Endothelial cell of umbilical vein (primary cell): ENCODE results near the gene IL9. TPM values are rescaled to one million over a fixed set of nuclear protein-coding genes. Genes with fewer than 3 reads are reported as not detected.

Source experiments
- BruUV-seq: library from RNA; stranded (reverse); fragments of 400-500 nt; replicated peaks from 2 replicates; lab custom pipeline; 2021; lab: Mats Ljungman, UMichigan
- CTCF ChIA-PET: fragments of 300-600, 350-600 bp; sonication (Branson Sonifier 250); formaldehyde crosslinking; loops from one replicate; lab custom pipeline; 2021; ENCODE audit warnings: antibody characterized with exemption, inconsistent platforms; lab: Charles Lee
- POLR2A ChIA-PET: fragments of 300-600, 350-600 bp; sonication (Branson Sonifier 250); formaldehyde crosslinking; loops from one replicate; lab custom pipeline; 2021; ENCODE audit warnings: antibody characterized with exemption, inconsistent platforms; lab: Charles Lee
- DNase-seq: peaks from one replicate; pipeline ENCODE4 v3.0.0-alpha.2; 2011; ENCODE audit warnings: low read depth, low spot score
- FAIRE-seq: peaks from 2 replicates; lab custom pipeline; 2011; peaks lifted over from hg19 to GRCh38; lab: Jason Lieb, UNC
- H2AFZ ChIP-seq: 2 replicates; pipeline ENCODE4 v1.6.0; 2012; ENCODE audit warnings: low read depth, low read length, control low read depth, inconsistent platforms
- H3K27ac ChIP-seq: 2 replicates; pipeline ENCODE4 v1.5.1; 2011; ENCODE audit warnings: low read depth, mild to moderate bottlenecking, control low read depth, low read length, moderate library complexity; ENCODE audit not compliant: insufficient read depth
- H3K27me3 ChIP-seq, 2 experiments: 2 replicates each; pipeline versions ENCODE4 v1.6.0 to v1.6.1; 2011; ENCODE audit warnings: low read length in 2 of 2, mixed read lengths in 1 of 2; ENCODE audit not compliant: control insufficient read depth in 2 of 2, insufficient read depth in 2 of 2
- H3K36me3 ChIP-seq, 2 experiments: 2 replicates in 1 of 2; 3 replicates in 1 of 2; pipeline ENCODE4 v1.5.1; 2011; ENCODE audit warnings: low read length in 2 of 2, mild to moderate bottlenecking in 1 of 2, moderate library complexity in 1 of 2; ENCODE audit not compliant: control insufficient read depth in 2 of 2, insufficient read depth in 2 of 2; ENCODE audit errors: extremely low read depth in 1 of 2
- H3K4me1 ChIP-seq: 3 replicates; pipeline ENCODE4 v1.5.1; 2011; ENCODE audit warnings: mild to moderate bottlenecking, low read length; ENCODE audit not compliant: control insufficient read depth, insufficient read depth; ENCODE audit errors: extremely low read depth
- H3K4me2 ChIP-seq: 2 replicates; pipeline ENCODE4 v1.6.1; 2011; ENCODE audit warnings: low read length, control low read depth, mixed read lengths; ENCODE audit not compliant: insufficient read depth
- H3K4me3 ChIP-seq, 3 experiments: fragments of 200-600 bp in 1 of 3; sonication (generic), shearing (Covaris generic) in 1 of 3; replicated peaks in 1 of 3; 2 replicates each; pipeline ENCODE4 v1.5.1; 2011 to 2016; ENCODE audit warnings: control low read depth in 3 of 3, low read length in 3 of 3, mild to moderate bottlenecking in 2 of 3, inconsistent platforms in 1 of 3, low read depth in 1 of 3, moderate library complexity in 1 of 3; ENCODE audit not compliant: insufficient read depth in 1 of 3
- H3K79me2 ChIP-seq: 2 replicates; pipeline ENCODE4 v1.6.0; 2012; ENCODE audit warnings: low read length, inconsistent platforms; ENCODE audit not compliant: control insufficient read depth, insufficient read depth
- H3K9ac ChIP-seq: replicated peaks from 2 replicates; pipeline ENCODE3; 2011; ENCODE audit warnings: low read length, control low read depth; ENCODE audit not compliant: insufficient read depth; ENCODE audit errors: extremely low read depth
- H3K9me1 ChIP-seq: replicated peaks from 3 replicates; pipeline ENCODE4 v1.6.0; 2011; ENCODE audit warnings: mild to moderate bottlenecking, low read length; ENCODE audit not compliant: control insufficient read depth, insufficient read depth; ENCODE audit errors: extremely low read depth
- H3K9me3 ChIP-seq: replicated peaks from 2 replicates; pipeline ENCODE4 v1.5.1; 2012; ENCODE audit warnings: low read length, inconsistent platforms; ENCODE audit not compliant: control insufficient read depth, insufficient read depth
- H4K20me1 ChIP-seq: replicated peaks from 2 replicates; pipeline ENCODE3; 2011; ENCODE audit warnings: mild to moderate bottlenecking, low read length; ENCODE audit not compliant: control insufficient read depth, insufficient read depth; ENCODE audit errors: extremely low read depth
- POLR2A ChIP-seq: IDR thresholded peaks from 2 replicates; pipeline ENCODE4 v1.6.1; 2012; ENCODE audit warnings: low read depth, mild to moderate bottlenecking, control low read depth, low read length
- dilution Hi-C: fragments of 300-500 bp; cut with MboI; formaldehyde crosslinking; loops from one replicate; pipeline ENCODE4 v1.15.0; 2019; ENCODE audit warnings: low sequenced_read_pairs; ENCODE audit not compliant: extremely low pct_ligation_motif_present
- intact Hi-C: fragments of 100-400 bp; cut with micrococcal nuclease; formaldehyde crosslinking; loops from one replicate; pipeline ENCODE4 v1.10.0; 2022
- polyA plus RNA-seq, 4 experiments: library from polyadenylated mRNA; depleted of rRNA in 3 of 4; stranded (reverse) in 3 of 4; unstranded in 1 of 4; fragments of >200 nt; gene quantifications; 2 replicates each; pipeline versions ENCODE4 v1.2.1 to v1.2.3, GENCODE V29; 2011 to 2012; ENCODE audit warnings: missing spikeins in 1 of 4
- total RNA-seq: library from RNA; stranded (reverse); gene quantifications from 2 replicates; pipeline ENCODE4 v1.2.3, GENCODE V29; 2021
- TF ChIP-seq, protein P1 (sequence below): IDR thresholded peaks from 2 replicates; pipeline ENCODE4 v1.6.1; 2011; ENCODE audit not compliant: insufficient read depth, insufficient read length

The IL9 gene
- total and polyA plus RNA-seq, 2 donors (not counting 3 experiments of a cell fraction or from before 2014, with no cell fraction given) = not detected

DNA sequence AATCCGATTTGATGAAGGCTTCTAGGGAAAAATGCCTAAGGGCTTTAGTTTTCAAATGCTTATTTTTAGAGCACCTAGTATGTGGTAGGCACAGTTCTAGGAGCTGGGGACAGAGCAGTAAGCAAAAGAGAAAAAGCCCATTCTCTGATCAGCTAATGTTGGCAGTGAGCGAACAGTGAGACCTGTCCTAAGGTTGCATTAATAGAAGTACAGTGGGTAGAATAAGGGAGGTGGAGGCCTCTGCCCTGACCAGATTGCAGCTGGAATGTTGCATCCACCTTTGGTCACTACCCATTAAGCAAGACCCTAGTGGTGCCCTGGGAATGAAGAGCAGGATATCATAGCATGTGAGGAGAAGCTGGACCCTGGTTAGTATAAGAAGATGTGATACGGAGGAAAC, 20.1 kb downstream of the IL9 start:
- Histone ChIP-seq H3K9me1 (no peaks in the 10 kb centered on the region), H3K4me1 (no peaks in the 10 kb centered on the region), H3K4me3 (no peak overlapping the region), H3K79me2 (no peaks in the 10 kb centered on the region), H4K20me1 (no peaks in the 10 kb centered on the region), H3K36me3 (no peaks in the 10 kb centered on the region), H3K9me3 (no peaks in the 10 kb centered on the region), H3K4me2 (no peak overlapping the region), H3K9ac (no peak overlapping the region), H2AFZ (no peak overlapping the region), H3K27me3 (no peaks in the 10 kb centered on the region), H3K27ac (no peak overlapping the region)
- dilution Hi-C loops (no loop called here), intact Hi-C loops (no loop called here)
- POLR2A ChIA-PET = no interaction called here
- no peak for FAIRE-seq
- TF ChIP-seq POLR2A = no peak
- no peak for DNase-seq
- CTCF ChIA-PET = interaction anchor here (1.9 kb wide), 1 partner anchor 70 kb away, joined by 6 read pairs; no protein-coding TSS in a partner anchor
- BruUV-seq = no TSS peak

DNA sequence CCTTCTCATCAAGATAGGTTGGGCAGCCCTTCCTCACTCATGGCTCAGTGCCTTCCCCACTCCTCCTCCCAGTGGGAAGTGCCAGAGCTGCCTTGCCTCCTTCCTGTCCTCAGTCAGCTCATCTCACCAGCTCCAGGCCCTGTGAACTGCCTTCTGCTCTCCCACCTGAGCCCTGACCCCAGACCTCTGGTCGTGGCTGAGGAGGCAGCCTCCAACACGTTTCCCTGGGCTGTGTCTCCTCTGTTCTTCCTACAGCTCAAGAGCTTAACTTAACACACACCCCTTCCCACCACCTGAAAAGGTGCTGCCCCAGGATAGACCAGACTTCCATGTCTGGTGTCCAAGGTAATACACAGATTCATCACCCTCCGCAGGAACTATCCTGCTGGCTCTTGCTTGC, 21.2 kb downstream of the IL9 start:
- TF ChIP-seq, protein P1, sequence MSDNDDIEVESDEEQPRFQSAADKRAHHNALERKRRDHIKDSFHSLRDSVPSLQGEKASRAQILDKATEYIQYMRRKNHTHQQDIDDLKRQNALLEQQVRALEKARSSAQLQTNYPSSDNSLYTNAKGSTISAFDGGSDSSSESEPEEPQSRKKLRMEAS = no peak
- FAIRE-seq = no peak
- Histone ChIP-seq H3K9ac (no peak overlapping the region), H2AFZ (no peak overlapping the region), H3K4me2 (no peak overlapping the region), H3K36me3 (no peaks in the 10 kb centered on the region), H3K79me2 (no peaks in the 10 kb centered on the region), H3K9me1 (no peaks in the 10 kb centered on the region), H3K4me1 (no peaks in the 10 kb centered on the region), H4K20me1 (no peaks in the 10 kb centered on the region), H3K27ac (no peak overlapping the region), H3K9me3 (no peaks in the 10 kb centered on the region), H3K27me3 (no peaks in the 10 kb centered on the region), H3K4me3 (no peak overlapping the region)
- ChIA-PET CTCF (interaction anchor here (2.0 kb wide), 1 partner anchor 208 kb away, joined by 5 read pairs; no protein-coding TSS in a partner anchor), POLR2A (no interaction called here)
- intact Hi-C loops (no loop called here), dilution Hi-C loops (no loop called here)
- no TSS peak for BruUV-seq
- no peak for DNase-seq
